GM04503 (cell line): Measurements from ENCODE around the gene HIGD2A.

Experiments used
- DNase-seq: peaks from one replicate; pipeline ENCODE4 v3.0.0-alpha.2; 2012; ENCODE audit warnings: low read depth

HIGD2A gene

DNA sequence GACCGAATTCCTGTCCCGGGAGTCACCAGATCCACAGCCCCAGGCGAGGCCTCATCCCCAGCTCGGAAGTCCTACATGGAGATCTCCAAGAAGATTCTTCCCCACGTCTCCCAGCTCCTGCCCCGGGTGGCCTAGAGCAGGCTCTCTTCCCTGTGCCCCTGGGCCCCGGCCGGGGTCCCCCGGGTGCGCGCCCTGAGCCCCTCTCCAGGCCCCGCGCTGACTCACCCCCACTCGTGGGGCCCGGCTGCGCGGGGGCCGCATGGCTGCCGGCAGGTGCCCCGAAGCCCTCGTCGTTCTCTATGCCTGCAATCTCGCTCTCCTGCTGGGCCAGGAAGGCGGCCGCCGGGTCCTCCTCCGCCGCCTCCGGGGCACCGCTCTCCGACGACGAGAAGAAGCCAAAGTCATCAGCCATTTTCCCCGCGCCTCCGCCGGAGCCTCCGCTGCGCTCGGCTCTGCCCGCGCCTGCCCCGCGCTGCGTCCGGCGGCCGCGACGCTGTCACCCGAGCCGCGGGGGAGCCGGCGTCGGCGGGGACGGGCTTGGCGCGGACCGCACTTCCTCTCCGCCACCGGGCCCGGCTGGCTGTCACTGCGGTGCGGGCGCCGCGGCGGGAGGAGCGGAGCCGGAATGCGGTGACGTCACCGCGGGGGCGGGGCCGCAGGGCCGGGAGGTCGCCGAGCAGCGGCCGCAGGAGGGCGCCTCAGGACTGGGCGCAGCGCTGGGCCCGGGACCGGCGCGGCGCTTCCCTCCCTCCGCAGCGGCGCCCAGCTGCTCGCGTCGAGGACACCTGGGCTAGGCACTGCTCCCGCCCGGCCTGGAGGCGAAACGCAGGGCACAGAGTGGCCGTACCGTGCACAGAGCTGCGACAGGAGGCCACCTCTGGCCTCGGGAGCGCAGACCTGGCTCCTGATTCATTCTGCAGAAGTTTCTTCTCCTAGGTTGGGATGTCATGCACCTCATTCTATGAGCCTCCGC, 27.7 kb downstream of the HIGD2A start, which contains the start of gene CLTB:
Gene CLTB (minus strand): TSS at position 588 of the 973 bp plus-strand sequence. CDS start 176 bp downstream, at position 412.
- no peak for DNase-seq

DNA sequence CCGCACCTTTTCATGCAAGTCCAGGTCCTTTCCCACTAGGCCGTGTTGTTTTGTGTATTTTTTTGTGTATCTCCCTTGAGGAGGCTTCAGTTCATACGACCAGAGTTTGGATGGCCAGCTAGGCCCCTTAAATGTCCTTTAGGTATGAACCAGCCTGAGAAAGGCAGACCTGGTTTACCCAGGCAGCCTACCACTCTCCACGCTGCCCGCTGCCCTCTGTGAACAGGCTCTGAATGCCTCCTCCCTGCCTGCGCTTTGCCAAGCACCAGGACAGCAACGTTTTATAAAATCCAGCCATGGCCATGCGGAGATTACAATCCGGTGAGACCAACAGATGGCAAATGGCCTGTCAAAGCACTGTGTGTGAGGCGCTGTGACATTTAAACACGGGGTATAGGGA, 28.4 kb downstream of the HIGD2A start:
- no peak for DNase-seq

DNA sequence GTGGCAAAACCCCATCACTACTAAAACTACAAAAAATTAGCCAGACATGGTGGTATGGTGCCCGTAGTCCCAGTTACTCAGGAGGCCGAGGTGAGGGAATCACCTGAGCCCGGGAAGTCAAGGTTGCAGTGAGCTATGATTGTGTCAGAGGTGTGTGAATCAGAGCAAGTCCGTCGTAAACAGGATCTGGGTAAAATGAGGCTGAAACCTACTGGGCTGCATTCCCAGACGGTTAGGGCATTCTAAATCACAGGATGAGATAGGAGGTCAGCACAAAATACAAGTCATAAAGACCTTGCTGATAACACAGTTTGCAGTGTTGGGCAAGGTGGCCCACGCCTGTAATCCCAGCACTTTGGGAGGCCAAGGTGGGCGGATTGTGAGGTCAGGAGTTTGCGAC, 29.7 kb downstream of the HIGD2A start:
- no peak for DNase-seq

GRCh38 chr5:176420086-176420485, 31.5 kb downstream of the HIGD2A start:
- no peak for DNase-seq

DNA sequence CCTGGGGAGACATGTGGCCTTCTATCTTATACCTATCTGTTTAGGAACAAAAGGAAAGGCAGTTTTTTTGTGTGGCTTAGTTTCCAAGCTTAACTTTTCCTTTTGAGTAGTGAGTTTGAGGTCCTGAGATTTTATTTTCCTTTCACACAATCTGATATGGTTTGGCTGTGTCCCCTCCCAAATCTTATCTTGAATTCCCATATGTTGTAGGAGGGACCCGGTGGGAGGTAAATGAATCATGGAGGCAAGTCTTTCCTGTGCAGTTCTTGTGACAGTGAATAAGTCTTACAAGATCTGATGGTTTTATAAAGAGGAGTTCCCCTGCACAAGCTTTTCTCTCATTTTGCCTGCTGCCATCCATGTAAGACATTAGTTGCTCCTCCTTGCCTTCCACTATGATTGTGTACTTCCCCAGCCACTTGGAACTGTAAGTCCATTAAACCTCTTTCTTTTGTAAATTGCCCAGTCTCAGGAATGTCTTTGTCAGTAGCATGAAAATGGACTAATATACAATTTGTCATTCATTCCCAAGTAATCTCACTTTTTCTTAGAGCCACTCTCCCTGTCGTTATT, 32.5 kb downstream of the HIGD2A start:
- DNase-seq, result no peak

DNA sequence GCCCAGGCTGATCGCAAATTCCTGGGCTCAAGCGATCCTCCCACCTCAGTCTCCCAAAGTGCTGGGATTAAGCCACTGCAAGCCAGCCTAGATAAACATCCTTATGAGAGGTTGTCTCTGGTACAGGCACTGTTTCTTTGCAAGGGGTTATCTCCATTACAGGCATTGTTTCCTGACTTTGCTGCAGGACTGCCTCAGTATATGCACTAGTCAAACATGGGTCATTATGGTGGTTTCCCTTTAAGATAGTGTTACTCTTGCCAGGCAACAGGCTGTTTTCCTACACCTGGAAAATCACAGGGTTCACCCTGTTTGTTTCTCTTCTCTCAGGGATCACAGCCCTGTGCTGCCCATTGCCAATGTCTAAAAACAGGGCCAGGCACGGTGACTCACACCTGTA, 35.6 kb downstream of the HIGD2A start:
- no peak for DNase-seq

DNA sequence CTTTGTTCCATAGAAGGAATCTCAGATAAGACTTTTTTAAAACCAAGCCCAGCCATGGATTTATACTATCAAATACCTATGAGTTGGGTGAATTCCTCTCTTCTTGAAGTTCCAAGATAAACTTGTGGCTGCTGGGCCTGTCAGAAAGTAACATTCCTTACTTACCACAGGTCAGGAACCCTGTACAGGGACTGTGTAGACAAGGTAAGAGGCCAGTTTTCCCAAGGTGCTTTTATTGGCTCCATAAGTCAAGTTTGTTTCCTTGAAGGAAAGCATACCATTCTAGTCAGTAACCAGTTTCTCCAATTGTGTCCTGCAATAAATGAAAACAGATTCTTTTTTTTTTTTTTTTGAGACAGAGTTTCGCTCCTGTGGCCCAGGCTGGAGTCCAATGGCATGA, 36.6 kb downstream of the HIGD2A start:
- DNase-seq, result no peak

DNA sequence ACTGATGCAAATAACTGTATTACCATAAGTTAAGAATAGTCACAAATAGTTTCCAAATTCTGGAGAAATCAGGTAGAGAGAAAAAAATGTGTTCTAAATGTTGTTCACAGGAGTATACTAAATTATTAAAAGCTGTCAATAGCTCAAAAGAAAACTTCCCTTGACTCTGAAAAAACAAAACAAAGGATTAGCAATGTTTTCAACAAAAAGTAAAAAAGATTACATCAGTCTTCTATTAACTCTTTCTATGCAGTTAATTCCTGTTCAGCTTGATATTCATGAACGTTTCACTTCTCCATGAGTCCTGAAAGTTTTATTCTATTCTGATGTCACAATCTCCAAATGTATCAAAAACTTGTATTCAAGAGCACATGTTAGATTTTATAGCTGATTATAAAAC, 37.2 kb downstream of the HIGD2A start:
- no peak for DNase-seq

DNA sequence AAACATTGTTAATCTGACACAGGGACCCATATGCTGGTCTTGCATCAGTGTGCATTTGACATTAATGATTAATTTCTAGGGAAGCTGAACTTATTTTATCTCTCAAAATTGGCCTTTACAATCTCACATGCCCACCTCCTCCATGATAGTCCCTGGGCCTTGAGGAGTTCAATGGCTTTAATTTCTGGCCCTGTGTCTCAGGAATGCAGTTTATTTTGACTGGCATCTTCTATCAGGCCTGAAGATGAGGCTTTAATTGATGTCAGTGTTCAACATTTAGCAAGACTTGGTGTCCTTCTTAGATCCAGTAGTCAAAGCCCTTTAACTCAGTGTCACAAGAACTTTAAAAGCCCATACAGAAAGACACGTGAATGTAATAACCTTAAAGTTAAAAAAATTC, 38.3 kb downstream of the HIGD2A start:
- DNase-seq, result no peak

GRCh38 chr5:176427971-176428370, 39.4 kb downstream of the HIGD2A start:
- DNase-seq, result no peak

- DNase-seq, result no peak
Measured at GRCh38 chr5:176429972-176430371, 41.4 kb downstream of the HIGD2A start.

- DNase-seq, result no peak
Measured at GRCh38 chr5:176432707-176433106, 44.2 kb downstream of the HIGD2A start.

- no peak for DNase-seq
Measured at GRCh38 chr5:176436656-176437055, 48.1 kb downstream of the HIGD2A start.

DNA sequence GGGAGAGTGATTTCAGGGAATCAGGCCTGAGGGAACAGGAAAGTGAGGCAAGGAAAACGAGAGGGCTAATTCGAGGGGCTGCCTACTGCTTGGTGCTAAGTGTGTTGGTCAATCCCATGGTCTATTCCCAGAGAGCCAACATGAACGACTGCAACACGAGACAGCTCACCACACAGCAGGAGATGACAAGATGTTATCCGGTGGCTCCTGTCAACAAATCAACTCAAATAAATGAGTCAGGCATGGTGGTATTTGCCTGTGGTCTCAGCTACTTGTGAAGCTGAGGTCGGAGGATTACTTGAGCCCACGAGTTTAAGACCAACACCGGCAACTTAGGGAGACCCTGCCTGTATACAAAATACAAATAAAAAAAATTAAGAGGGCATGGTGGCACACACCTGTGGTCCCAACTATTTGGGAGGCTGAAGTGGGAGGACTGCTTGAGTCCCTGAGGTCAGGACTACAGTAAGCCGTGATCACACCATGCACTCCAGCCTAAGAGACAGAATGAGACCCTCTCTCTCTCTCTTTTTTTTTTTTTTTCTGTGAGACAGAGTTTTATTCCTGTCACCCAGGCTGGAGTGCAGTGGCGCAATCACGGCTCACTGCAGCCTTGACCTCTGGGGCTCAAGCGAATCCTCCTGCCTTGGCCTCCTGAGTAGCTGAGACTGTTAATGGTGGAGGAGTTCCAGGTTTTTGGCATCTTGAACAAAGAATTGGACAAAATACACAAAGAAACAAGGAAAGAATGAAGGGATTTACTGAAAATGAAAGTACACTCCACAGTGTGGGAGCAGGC, 50.6 kb downstream of the HIGD2A start:
- DNase-seq, result no peak
